ENCODE data around the gene BABAM2.

BABAM2 gene

DNA sequence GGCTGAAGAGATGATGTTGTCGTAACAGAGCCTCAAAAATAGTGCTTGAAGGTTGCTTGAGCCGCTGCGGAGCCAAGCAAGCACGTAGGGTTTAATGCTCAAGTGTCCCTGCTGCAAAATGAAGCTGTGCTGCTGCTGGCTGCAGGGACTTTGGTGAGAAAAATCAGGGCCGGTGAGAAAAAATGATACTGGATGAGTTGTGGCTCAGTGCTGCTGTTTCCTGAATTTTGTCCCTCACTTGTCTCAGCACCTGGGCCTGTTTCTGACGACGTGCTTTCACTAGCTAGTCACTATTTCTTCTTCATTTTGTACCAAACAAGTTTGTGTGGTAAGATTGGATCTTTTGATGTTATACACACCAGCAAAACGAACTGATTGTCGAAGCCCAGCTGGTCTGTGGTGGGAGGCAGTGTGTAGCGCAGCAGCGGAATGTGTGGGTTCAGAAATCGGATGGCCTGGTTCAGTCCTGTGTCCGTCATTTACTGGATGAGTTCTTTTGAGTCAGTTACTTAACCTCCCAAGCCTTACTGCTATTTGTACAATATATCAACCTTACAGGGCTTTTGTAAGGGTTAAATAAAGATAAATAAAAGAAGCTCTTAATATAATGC is 329.3 kb downstream of the BABAM2 start:
- Histone ChIP-seq H3K36me3 (ENCODE audit: insufficient read depth, low read length) (no peaks in the 10 kb centered on the region), H3K27me3 (ENCODE audit: control insufficient read depth in 1 of 2, insufficient read depth in 2 of 2, low read length in 2 of 2) (no peaks in the 10 kb centered on the region), H3K27ac (ENCODE audit: low read depth, low read length) (no peak overlapping the region), H3K9ac (ENCODE audit: low read length) (no peak overlapping the region), H3K9me3 (ENCODE audit: low read length) (no peaks in the 10 kb centered on the region), H3K4me1 (ENCODE audit: insufficient read depth, low read length) (peaks cover 2% of the 10 kb centered on the region), H3K4me3 (ENCODE audit: low read depth in 1 of 2, low read length in 2 of 2) (no peak overlapping the region)

- Histone ChIP-seq H3K27ac (ENCODE audit: low read depth, low read length) (no peak overlapping the region), H3K9ac (ENCODE audit: low read length) (no peak overlapping the region), H3K27me3 (ENCODE audit: control insufficient read depth in 1 of 2, insufficient read depth in 2 of 2, low read length in 2 of 2) (no peaks in the 10 kb centered on the region), H3K4me3 (ENCODE audit: low read depth in 1 of 2, low read length in 2 of 2) (no peak overlapping the region), H3K4me1 (ENCODE audit: insufficient read depth, low read length) (peaks cover 9% of the 10 kb centered on the region), H3K36me3 (ENCODE audit: insufficient read depth, low read length) (no peaks in the 10 kb centered on the region), H3K9me3 (ENCODE audit: low read length) (no peaks in the 10 kb centered on the region)
Measured at GRCh38 chr2:28224648-28225472, 334.3 kb downstream of the BABAM2 start.

DNA sequence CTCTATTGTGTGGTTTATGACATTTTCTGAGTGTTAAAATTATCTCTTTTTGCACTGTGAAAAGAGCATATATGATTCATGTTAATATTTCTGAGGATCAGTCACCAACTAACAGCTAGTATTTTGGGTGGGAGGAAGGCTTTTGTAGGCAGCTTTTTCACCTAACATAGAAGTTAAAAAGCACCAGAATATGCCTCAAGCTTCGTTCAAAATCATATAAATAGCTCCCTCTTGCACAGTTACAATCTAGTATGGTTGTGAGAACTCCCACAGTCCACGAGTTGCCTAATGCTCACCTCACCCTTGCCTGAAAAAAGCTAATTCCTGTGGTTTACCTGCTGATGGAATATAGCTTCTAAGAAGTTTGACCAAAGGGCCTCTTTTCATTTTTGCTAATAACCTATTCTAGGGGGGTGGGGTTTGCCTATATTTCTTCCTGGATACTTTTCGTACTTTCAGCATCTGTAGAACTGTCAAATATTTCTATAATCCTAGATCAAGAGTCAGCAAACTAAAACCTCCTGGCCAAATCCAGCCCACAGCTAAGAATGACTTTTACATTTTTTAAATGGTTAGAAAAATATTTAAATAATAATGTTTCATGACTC is 335.0 kb downstream of the BABAM2 start:
- no peak overlapping the region for H3K9ac ChIP-seq (ENCODE audit: low read length)

GRCh38 chr2:28226558-28226957 is 336.0 kb downstream of the BABAM2 start:
- H3K4me1 ChIP-seq (ENCODE audit: insufficient read depth, low read length): peaks cover 17% of the 10 kb centered on the region
- no peak overlapping the region for H3K27ac ChIP-seq (ENCODE audit: low read depth, low read length)
- no peak overlapping the region for H3K4me3 ChIP-seq (ENCODE audit: low read depth in 1 of 2, low read length in 2 of 2)

More for the DNA sequence above, 335.0 kb downstream of the BABAM2 start:
- Histone ChIP-seq H3K4me1 (ENCODE audit: insufficient read depth, low read length) (peaks cover 9% of the 10 kb centered on the region), H3K27ac (ENCODE audit: low read depth, low read length) (no peak overlapping the region), H3K27me3 (ENCODE audit: control insufficient read depth in 1 of 2, insufficient read depth in 2 of 2, low read length in 2 of 2) (no peaks in the 10 kb centered on the region), H3K9me3 (ENCODE audit: low read length) (no peaks in the 10 kb centered on the region), H3K4me3 (ENCODE audit: low read depth in 1 of 2, low read length in 2 of 2) (no peak overlapping the region), H3K36me3 (ENCODE audit: insufficient read depth, low read length) (no peaks in the 10 kb centered on the region)

DNA sequence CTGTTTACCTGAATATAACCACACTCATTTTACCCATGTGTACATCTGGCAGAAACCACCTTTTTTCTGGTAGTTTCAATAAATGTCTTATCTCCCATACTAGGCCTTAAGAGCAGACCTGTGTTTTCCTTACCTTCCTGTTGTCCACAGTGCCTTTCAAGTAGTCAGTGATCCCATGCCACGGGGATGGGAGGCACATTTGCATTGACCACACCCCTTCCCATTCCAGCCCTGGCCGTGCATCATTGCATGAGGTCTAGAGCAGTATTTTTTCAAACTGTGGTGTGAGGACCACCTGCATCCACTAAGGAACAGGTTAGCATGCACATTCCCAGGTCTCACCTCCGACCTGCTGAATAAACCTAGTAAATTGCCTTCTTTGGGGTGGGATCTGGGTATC is 337.0 kb downstream of the BABAM2 start:
- peaks cover 17% of the 10 kb centered on the region for H3K4me1 ChIP-seq (ENCODE audit: insufficient read depth, low read length)
- H3K9me3 ChIP-seq (ENCODE audit: low read length): no peaks in the 10 kb centered on the region
- H3K9ac ChIP-seq (ENCODE audit: low read length): no peak overlapping the region
- no peak overlapping the region for H3K4me3 ChIP-seq (ENCODE audit: low read depth in 1 of 2, low read length in 2 of 2)
- H3K27me3 ChIP-seq (ENCODE audit: control insufficient read depth in 1 of 2, insufficient read depth in 2 of 2, low read length in 2 of 2): no peaks in the 10 kb centered on the region
- H3K36me3 ChIP-seq (ENCODE audit: insufficient read depth, low read length): no peaks in the 10 kb centered on the region
- H3K27ac ChIP-seq (ENCODE audit: low read depth, low read length): no peak overlapping the region

More at GRCh38 chr2:28226558-28226957, 336.0 kb downstream of the BABAM2 start:
- H3K9ac ChIP-seq (ENCODE audit: low read length): no peak overlapping the region
- no peaks in the 10 kb centered on the region for H3K36me3 ChIP-seq (ENCODE audit: insufficient read depth, low read length)
- H3K27me3 ChIP-seq (ENCODE audit: control insufficient read depth in 1 of 2, insufficient read depth in 2 of 2, low read length in 2 of 2): no peaks in the 10 kb centered on the region
- no peaks in the 10 kb centered on the region for H3K9me3 ChIP-seq (ENCODE audit: low read length)

GRCh38 chr2:28228434-28228995 is 338.0 kb downstream of the BABAM2 start:
- no peaks in the 10 kb centered on the region for H3K9me3 ChIP-seq (ENCODE audit: low read length)
- no peaks in the 10 kb centered on the region for H3K36me3 ChIP-seq (ENCODE audit: insufficient read depth, low read length)
- H3K4me1 ChIP-seq (ENCODE audit: insufficient read depth, low read length): peaks cover 17% of the 10 kb centered on the region
- no peak overlapping the region for H3K27ac ChIP-seq (ENCODE audit: low read depth, low read length)
- H3K27me3 ChIP-seq (ENCODE audit: control insufficient read depth in 1 of 2, insufficient read depth in 2 of 2, low read length in 2 of 2): no peaks in the 10 kb centered on the region
- H3K4me3 ChIP-seq (ENCODE audit: low read depth in 1 of 2, low read length in 2 of 2): no peak overlapping the region
- H3K9ac ChIP-seq (ENCODE audit: low read length): no peak overlapping the region

DNA sequence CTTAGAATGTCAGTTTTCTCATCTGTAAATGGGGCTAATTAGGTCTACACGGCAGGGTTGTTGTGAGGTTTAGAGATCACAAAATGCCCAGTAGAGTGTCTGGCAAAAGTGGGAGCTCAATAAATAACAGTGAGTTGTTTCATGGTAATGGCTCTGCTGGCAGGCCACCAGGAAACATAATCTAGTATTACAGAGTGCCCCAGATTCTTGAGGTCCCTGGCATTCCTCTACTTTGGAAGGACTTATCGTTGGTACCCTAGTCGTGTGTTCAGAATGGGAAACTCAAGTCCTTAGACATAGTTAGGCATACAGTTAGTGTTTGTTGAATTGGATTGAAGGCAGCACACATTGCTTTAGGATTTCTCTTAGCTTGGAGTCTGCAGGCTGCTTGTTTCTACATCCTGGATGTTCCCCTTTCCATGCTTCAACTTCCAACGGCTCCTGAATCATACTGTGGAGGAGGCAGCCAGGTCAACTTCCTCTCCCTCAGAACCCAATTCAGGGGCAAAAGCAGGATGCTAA is 340.6 kb downstream of the BABAM2 start:
- no peaks in the 10 kb centered on the region for H3K27me3 ChIP-seq (ENCODE audit: control insufficient read depth in 1 of 2, insufficient read depth in 2 of 2, low read length in 2 of 2)
- H3K4me3 ChIP-seq (ENCODE audit: low read depth in 1 of 2, low read length in 2 of 2): peak overlapping the region in 1 of 2 donors; percentile 19
- peak overlapping the region; percentile 12 for H3K27ac ChIP-seq (ENCODE audit: low read depth, low read length)
- H3K9ac ChIP-seq (ENCODE audit: low read length): no peak overlapping the region
- H3K9me3 ChIP-seq (ENCODE audit: low read length): no peaks in the 10 kb centered on the region
- peaks cover 8% of the 10 kb centered on the region for H3K4me1 ChIP-seq (ENCODE audit: insufficient read depth, low read length)
- H3K36me3 ChIP-seq (ENCODE audit: insufficient read depth, low read length): no peaks in the 10 kb centered on the region

DNA sequence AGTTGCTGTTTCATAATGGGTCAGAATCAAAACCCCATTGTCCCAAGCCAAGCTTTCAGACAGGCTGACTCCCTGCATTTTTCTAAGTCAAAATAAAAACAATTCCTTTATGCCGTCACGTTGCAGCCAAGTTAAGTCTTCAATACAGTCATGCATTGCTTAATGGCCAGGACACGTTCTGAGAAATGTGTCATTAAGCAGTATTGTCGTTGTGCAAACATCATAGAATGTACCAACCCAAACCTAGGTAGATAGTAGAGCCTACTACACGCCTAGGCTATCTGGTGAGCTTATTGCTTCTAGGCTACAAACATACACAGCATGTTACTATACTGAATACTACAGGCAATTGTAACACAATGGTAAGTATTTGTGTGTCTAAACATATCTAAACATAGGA is 341.8 kb downstream of the BABAM2 start:
- H3K4me1 ChIP-seq (ENCODE audit: insufficient read depth, low read length): peaks cover 8% of the 10 kb centered on the region
- no peak overlapping the region for H3K27ac ChIP-seq (ENCODE audit: low read depth, low read length)
- no peaks in the 10 kb centered on the region for H3K27me3 ChIP-seq (ENCODE audit: control insufficient read depth in 1 of 2, insufficient read depth in 2 of 2, low read length in 2 of 2)
- no peaks in the 10 kb centered on the region for H3K9me3 ChIP-seq (ENCODE audit: low read length)
- H3K4me3 ChIP-seq (ENCODE audit: low read depth in 1 of 2, low read length in 2 of 2): no peak overlapping the region
- no peak overlapping the region for H3K9ac ChIP-seq (ENCODE audit: low read length)
- no peaks in the 10 kb centered on the region for H3K36me3 ChIP-seq (ENCODE audit: insufficient read depth, low read length)

- no peak overlapping the region for H3K4me3 ChIP-seq (ENCODE audit: low read depth in 1 of 2, low read length in 2 of 2)
- H3K9me3 ChIP-seq (ENCODE audit: low read length): no peaks in the 10 kb centered on the region
- H3K4me1 ChIP-seq (ENCODE audit: insufficient read depth, low read length): peaks cover 8% of the 10 kb centered on the region
- H3K36me3 ChIP-seq (ENCODE audit: insufficient read depth, low read length): no peaks in the 10 kb centered on the region
- no peaks in the 10 kb centered on the region for H3K27me3 ChIP-seq (ENCODE audit: control insufficient read depth in 1 of 2, insufficient read depth in 2 of 2, low read length in 2 of 2)
- no peak overlapping the region for H3K9ac ChIP-seq (ENCODE audit: low read length)
- H3K27ac ChIP-seq (ENCODE audit: low read depth, low read length): no peak overlapping the region
Measured at GRCh38 chr2:28233164-28233676, 342.7 kb downstream of the BABAM2 start.

DNA sequence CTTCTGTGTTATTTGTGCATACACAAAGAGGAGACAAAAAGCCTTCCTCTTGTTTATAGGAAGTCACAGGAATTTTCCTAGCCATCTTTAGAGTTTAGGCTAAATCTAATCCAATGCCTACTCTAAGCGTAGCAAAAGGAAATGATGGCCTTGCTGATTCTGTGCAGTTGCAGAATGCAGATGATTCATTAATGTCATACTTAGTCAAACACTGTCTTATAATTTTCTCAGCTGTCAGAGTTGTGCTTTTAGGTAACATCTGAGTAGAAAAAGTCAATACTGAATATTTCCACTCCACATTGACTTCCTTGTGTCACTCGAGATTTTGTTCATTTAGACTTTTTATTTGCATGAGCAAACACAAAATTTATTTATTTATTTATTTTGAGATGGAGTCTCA is 344.3 kb downstream of the BABAM2 start:
- Histone ChIP-seq H3K9ac (ENCODE audit: low read length) (no peak overlapping the region), H3K36me3 (ENCODE audit: insufficient read depth, low read length) (no peaks in the 10 kb centered on the region), H3K9me3 (ENCODE audit: low read length) (no peaks in the 10 kb centered on the region), H3K4me1 (ENCODE audit: insufficient read depth, low read length) (peaks cover 8% of the 10 kb centered on the region), H3K27me3 (ENCODE audit: control insufficient read depth in 1 of 2, insufficient read depth in 2 of 2, low read length in 2 of 2) (no peaks in the 10 kb centered on the region), H3K4me3 (ENCODE audit: low read depth in 1 of 2, low read length in 2 of 2) (no peak overlapping the region), H3K27ac (ENCODE audit: low read depth, low read length) (no peak overlapping the region)

DNA sequence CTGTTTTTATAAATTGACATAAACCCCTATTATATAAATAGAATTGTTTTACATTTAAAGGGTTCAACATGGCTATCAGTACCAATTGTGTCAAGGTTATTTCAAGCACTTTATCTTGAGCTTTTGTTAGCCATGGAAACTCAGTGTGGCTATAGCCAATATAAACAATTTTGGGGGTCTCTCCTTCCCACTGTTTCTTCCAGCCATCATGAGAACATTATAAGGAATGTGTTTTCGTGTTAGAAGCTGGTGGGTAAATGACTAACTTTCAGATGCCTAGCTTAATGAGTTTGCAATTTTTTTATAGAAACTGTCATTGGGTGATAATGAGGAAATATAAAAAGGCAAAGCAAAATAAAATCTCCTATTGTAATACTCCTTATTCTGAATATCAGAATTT is 348.7 kb downstream of the BABAM2 start:
- Histone ChIP-seq H3K27ac (ENCODE audit: low read depth, low read length) (no peak overlapping the region), H3K27me3 (ENCODE audit: control insufficient read depth in 1 of 2, insufficient read depth in 2 of 2, low read length in 2 of 2) (no peaks in the 10 kb centered on the region), H3K9me3 (ENCODE audit: low read length) (no peaks in the 10 kb centered on the region), H3K9ac (ENCODE audit: low read length) (no peak overlapping the region), H3K4me1 (ENCODE audit: insufficient read depth, low read length) (no peaks in the 10 kb centered on the region), H3K4me3 (ENCODE audit: low read depth in 1 of 2, low read length in 2 of 2) (no peak overlapping the region), H3K36me3 (ENCODE audit: insufficient read depth, low read length) (no peaks in the 10 kb centered on the region)

Data from muscle layer of colon (tissue), 2 donors.